K562 (cell line): ENCODE measurements around the gene OR6Y1.

ENCODE experiments used
- CBX3 ChIP-seq, 2 experiments: IDR thresholded peaks; 1 replicate in 1 of 2; 2 replicates in 1 of 2; pipeline ENCODE4 v1.6.1; 2012; ENCODE audit warnings: inconsistent platforms in 2 of 2, low read length in 2 of 2, borderline replicate concordance in 1 of 2, control low read depth in 1 of 2
- EHMT2 ChIP-seq: fragments of 450-650 bp; IDR thresholded peaks from 2 replicates; pipeline ENCODE4 v1.6.1; 2018; ENCODE audit warnings: antibody characterized with exemption
- POLR2A ChIP-seq: fragments of 450-650 bp; conservative IDR thresholded peaks from 2 replicates; pipeline ENCODE4 v1.6.1; 2016
- XRCC5 ChIP-seq: fragments of 200-400 bp; formaldehyde crosslinking; IDR thresholded peaks from 2 replicates; pipeline ENCODE4 v1.6.1; 2017; ENCODE audit warnings: low read depth, mild to moderate bottlenecking, low read length
- ZBTB34 ChIP-seq: fragments of 250-450 bp; sonication (Bioruptor Pico); IDR thresholded peaks from 2 replicates; pipeline ENCODE4 v1.8.0; 2021; ENCODE audit warnings: mild to moderate bottlenecking, moderate library complexity

GRCh38 chr1:158600735-158601134 is 46.5 kb upstream of the OR6Y1 start:
- TF ChIP-seq ZBTB34 (CRISPR knock-in tag) (no peak), POLR2A (no peak), EHMT2 (no peak), CBX3 (IDR thresholded peaks at IDR 0.05; ENCODE audit: borderline replicate concordance in 1 of 2, low read length in 2 of 2) (no peak), XRCC5 (no peak)
